ENCODE measurements around the gene LGALS7B.
"Not testable (repeated sequence)": the region's sequence is repeated elsewhere in the genome, so short reads cannot be mapped to it uniquely, and the experiment has no call there.

LGALS7B gene

GRCh38 chr19:38797781-38798180, 8.8 kb downstream of the LGALS7B start:
- not testable (repeated sequence) for DNase-seq

GRCh38 chr19:38799104-38799503, 10.1 kb downstream of the LGALS7B start:
- DNase-seq = no peak

- no peak for DNase-seq
Observed at GRCh38 chr19:38800577-38801347, 11.8 kb downstream of the LGALS7B start.

- no peak for DNase-seq
Observed at GRCh38 chr19:38801359-38802095, 12.5 kb downstream of the LGALS7B start.

- DNase-seq = no peak
Observed at GRCh38 chr19:38803543-38803942, 14.5 kb downstream of the LGALS7B start.

- no peak for DNase-seq
Observed at GRCh38 chr19:38805180-38805579, 16.2 kb downstream of the LGALS7B start.

GRCh38 chr19:38806371-38806770, 17.4 kb downstream of the LGALS7B start:
- no peak for DNase-seq

GRCh38 chr19:38807374-38808098, 18.5 kb downstream of the LGALS7B start:
- DNase-seq = not testable (repeated sequence)

GRCh38 chr19:38808741-38809140, 19.7 kb downstream of the LGALS7B start:
- no peak for DNase-seq

GRCh38 chr19:38809592-38810252, 20.7 kb downstream of the LGALS7B start:
- no peak for DNase-seq

- DNase-seq = no peak
Observed at GRCh38 chr19:38812009-38812840, 23.2 kb downstream of the LGALS7B start.

GRCh38 chr19:38812841-38813320, 23.9 kb downstream of the LGALS7B start, which contains the start of gene LGALS4:
LGALS4 (minus strand) TSS chr19:38812945; CDS start chr19:38812886, 59 bp downstream.
- DNase-seq = no peak

- no peak for DNase-seq
Observed at GRCh38 chr19:38813323-38813722, 24.3 kb downstream of the LGALS7B start.

GRCh38 chr19:38813932-38814331, 24.9 kb downstream of the LGALS7B start:
- DNase-seq = not testable (repeated sequence)

- DNase-seq = no peak
Observed at GRCh38 chr19:38815059-38816001, 26.3 kb downstream of the LGALS7B start.

GRCh38 chr19:38816131-38816750, 27.2 kb downstream of the LGALS7B start:
- no peak for DNase-seq

- DNase-seq = no peak
Observed at GRCh38 chr19:38817081-38817480, 28.1 kb downstream of the LGALS7B start.

GRCh38 chr19:38819231-38819920, 30.4 kb downstream of the LGALS7B start:
- DNase-seq = no peak

- DNase-seq = not testable (repeated sequence)
Observed at GRCh38 chr19:38821230-38821825, 32.3 kb downstream of the LGALS7B start.
